Inferior parietal cortex (tissue), 1 donor: ENCODE measurements around the gene VPS52.
"Not testable (repeated sequence)": the region's sequence is repeated elsewhere in the genome, so short reads cannot be mapped to it uniquely, and the experiment has no call there.

ENCODE experiments used
- DNase-seq: peaks from one replicate; pipeline ENCODE4 v3.0.0-alpha.2; 2016; ENCODE audit errors: extremely low spot score

Gene VPS52

DNA sequence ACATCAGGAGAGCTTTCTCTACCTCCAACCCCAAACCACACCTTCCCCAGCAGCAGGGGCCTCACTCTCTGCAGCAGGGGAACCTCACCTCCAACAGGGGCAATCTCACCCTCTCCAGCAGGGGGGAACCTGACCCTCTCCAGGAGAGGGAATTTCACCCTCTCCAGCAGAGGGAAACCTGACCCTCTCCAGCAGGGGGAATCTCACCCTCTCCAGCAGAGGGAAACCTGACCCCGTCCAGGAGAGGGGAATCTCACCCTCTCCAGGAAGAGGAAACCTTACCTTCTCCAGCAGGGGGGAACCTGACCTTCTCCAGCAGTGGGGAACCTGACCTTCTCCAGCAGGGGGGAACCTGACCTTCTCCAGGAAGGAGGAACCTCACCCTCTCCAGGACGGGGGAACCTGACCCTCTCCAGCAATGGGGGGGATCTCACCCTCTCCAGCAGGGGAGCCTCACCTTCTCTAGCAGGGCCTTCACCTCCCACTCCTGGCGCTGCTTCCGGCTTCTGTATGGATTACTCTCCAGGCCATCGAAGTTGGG, 8.4 kb upstream of the VPS52 start:
- DNase-seq: peak; percentile 22

DNA sequence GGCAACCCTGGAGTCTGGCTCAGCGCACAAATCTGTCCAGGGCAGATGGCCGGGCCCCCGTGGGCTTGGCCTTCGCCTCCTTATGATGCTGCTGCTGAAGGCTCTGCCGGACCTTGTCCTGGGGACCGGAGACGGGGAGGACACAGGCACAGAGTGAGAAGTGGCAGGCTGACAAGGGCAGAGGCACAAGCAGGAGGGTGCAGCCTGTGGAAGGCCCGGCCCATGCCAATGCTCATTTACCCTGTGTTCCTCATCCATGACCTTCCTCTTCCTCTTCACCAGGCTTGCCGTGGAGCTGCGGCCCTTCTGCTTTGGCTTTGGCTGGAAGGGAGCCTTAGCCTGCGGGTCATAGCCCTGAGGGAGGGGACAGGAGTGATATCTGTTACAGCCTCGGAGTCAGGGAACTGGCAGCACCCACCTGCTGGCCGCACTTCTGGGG, 7.6 kb upstream of the VPS52 start:
- no peak for DNase-seq

DNA sequence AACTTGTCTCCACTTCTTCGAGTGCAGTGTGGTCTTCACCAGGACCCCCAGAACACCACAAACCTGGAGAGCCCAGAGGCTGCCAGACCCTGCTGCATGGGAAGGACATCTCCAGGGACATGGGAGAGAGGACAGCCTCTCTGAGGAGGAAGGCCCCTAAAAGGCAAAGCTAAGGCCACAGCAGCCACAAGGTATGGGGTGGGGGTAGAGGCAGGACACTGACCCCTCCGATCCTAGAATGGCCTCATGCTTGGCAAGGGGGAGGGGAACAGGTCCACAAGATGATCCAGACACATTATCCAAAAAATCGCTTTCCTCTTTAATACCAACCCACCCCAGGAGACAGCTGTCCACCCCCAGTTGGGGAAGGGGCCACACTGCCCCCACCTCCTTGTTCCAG, 7.1 kb upstream of the VPS52 start:
- DNase-seq: no peak

DNA sequence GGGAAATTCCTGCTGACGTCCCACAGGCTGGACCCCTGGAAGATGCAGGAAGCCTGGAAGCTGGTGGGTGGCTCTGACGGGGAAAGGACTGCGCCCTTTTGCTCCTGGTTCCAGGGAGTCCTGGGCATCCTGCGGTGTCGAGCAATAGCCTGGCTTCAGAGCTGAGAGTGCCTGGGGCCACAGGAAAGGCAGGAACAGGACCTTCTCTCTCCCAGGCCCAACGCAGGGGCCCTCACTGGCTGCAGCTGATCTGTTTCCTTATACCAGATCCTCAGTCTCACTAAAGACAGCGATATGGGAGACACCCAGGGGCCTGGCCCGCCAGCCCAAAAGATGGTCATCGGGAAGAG, 6.7 kb upstream of the VPS52 start:
- no peak for DNase-seq

DNA sequence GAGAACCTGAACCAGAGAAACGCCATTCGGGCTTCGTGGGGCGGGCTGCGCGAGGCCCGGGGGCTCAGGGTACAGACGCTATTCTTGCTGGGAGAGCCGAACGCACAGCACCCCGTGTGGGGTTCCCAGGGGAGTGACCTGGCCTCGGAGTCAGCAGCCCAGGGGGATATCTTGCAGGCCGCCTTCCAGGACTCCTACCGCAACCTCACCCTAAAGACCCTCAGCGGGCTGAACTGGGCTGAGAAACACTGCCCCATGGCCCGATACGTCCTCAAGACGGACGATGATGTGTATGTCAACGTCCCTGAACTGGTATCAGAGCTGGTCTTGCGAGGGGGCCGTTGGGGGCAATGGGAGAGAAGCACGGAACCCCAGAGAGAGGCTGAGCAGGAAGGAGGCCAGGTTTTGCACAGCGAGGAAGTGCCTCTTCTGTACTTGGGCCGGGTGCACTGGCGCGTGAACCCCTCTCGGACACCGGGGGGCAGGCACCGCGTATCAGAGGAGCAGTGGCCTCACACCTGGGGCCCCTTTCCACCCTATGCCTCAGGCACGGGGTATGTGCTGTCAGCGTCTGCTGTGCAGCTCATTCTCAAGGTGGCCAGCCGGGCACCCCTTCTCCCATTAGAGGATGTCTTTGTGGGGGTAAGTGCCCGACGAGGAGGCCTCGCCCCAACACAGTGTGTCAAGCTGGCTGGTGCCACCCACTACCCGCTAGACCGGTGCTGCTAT, 6.2 kb upstream of the VPS52 start:
- no peak for DNase-seq

DNA sequence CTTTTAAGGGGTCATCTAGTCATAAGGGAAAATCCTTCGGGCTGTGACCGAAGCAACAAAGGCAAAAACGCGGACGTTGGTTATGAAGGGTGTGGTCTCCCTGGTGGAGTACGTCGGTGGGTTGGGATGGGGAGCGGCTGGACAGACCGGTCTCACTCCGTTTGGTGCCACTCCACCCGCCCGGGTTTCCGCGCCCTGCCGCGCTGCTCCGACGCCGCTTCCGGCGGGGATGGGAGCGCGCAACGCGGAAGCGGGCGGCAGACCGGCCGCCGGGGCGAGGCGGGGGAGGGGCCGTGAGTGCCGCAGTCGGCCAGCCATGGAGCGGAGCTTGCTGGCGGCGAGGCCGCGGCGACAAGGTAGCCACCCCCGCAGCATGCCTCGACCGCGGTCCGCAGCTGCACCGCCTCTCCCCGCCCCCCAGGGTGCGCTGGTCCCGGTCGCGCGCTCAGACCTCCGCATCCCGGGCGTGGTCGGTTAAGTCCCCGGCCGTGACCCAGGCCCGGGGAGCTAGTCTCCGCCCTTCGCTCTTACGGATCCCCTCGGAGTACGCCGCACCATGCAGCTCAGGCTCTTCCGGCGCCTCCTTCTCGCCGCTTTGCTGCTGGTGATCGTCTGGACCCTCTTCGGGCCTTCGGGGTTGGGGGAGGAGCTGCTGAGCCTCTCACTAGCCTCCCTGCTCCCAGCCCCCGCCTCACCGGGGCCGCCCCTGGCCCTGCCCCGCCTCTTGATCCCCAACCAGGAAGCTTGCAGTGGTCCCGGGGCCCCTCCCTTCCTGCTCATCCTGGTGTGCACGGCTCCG, 5.4 kb upstream of the VPS52 start, which contains the start of gene B3GALT4:
Gene B3GALT4, plus strand, starts transcription at position 260 of the 799 bp plus-strand sequence. Its CDS starts 297 bp downstream, at position 557.
- peak; percentile 62 for DNase-seq

DNA sequence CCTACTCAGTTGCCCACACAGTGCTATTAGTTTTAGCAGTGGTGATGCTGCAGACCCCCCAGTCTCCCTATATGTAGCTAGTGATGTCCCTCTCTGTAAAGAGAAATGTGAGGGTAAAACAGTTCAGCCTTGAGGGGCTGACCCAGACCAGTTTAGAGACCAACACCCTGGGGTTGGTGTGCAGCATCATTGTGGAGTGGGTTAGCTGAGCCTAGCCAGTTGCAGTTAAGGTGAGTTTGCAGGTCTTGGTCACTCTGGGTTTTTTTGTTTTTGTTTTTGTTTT, 4.8 kb upstream of the VPS52 start:
- DNase-seq: no peak

DNA sequence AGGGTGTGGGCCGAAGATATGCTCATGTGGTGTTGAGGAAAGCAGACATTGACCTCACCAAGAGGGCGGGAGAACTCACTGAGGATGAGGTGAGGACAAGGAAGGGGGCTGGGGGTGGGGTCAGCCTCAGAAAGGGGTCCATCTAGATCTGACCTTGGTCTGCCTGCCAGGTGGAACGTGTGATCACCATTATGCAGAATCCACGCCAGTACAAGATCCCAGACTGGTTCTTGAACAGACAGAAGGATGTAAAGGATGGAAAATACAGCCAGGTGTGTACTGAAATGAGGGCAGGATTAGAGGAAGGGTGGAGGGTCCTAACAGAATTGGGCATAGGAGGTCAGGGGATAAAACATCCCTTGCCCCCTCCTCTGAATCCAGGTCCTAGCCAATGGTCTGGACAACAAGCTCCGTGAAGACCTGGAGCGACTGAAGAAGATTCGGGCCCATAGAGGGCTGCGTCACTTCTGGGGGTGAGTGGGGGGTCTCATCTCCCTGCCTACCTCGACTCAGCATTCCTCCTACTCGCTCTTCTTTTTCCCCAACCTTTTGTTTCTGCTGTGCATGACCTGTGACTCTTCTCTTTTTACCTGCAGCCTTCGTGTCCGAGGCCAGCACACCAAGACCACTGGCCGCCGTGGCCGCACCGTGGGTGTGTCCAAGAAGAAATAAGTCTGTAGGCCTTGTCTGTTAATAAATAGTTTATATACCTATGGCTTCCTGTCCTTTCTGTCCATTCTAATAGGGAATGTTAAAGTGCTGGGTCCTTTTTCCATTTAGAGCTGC, 4.3 kb upstream of the VPS52 start:
- not testable (repeated sequence) for DNase-seq

DNA sequence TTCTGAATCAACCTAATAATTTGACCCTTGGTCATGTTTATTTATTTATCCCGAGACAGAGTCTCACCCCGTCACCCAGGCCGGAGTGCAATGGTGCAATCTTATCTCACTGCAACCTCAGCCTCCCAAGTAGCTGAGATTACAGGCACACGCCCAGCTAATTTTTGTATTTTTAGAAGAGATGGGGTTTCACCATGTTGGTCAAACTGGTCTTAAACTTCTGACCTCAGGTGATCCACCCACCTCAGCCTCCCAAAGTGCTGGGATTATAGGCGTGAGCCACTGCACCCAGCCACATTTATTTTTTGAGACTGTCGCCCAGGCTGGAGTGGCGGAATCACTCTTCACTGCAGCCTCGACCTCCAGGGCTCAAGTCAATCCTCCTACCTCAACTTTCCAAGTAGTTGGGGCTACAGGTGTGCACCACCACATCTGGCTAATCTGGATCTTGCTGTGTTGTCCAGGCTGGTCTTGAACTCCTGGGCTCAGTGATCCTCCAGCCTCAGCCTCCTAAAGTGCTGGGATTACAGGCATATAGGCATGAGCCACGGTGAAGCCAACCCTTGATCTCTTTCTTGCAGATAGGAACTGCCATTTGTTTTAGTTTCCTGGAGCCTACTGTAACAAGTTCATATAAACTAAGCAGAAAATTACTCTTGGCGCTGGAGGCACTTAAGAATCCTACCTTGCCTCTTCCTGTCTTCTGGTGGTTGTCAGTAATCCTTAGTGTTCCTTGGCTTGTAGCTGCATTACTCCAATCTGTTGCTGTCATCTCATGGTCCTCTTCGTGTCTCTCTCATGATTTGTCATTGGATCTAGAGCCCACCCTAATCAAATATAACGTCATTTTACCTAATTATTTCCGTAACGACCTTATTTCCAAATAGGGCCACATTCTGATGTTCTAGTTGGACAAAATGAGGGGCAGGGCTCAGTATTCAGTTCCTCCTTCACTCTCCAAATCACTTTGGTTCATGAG, 2.5 kb upstream of the VPS52 start:
- DNase-seq: no peak

DNA sequence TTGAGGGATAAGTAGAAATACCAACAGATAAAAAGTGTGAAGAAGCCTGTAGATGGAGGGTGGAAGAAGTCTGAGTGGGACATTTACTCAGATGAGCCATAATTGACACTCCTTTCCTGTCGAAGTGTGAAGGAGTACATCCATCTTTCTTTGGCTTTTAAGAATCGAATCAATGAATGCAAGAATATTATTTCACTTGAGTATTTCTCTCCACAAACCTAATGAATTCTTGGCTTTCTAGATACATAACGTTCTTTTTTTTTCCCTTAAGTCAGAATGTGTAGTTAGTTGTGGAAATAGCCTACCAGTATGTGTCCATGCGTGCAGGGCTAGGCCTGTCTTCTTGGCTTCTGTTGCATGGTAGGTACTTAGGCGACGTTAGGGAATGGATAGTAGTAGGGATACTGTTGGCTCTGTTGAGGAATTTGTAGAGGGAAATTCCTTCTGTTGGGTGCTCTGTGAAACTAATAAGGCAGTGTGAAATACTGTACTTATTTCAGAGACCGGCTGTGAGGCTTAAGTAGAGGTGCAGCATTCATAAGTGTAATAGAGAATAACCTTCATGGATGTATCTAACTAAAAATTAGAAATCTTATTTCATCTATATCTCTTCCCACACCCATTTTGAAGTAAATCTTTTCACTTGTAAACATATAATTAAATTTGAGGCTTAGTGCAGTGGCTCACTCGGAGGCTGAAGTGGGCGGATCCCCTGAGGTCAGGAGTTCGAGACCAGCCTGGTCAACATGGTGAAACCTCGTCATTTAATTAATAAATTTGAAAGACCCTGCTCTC, 1.6 kb upstream of the VPS52 start:
- no peak for DNase-seq

DNA sequence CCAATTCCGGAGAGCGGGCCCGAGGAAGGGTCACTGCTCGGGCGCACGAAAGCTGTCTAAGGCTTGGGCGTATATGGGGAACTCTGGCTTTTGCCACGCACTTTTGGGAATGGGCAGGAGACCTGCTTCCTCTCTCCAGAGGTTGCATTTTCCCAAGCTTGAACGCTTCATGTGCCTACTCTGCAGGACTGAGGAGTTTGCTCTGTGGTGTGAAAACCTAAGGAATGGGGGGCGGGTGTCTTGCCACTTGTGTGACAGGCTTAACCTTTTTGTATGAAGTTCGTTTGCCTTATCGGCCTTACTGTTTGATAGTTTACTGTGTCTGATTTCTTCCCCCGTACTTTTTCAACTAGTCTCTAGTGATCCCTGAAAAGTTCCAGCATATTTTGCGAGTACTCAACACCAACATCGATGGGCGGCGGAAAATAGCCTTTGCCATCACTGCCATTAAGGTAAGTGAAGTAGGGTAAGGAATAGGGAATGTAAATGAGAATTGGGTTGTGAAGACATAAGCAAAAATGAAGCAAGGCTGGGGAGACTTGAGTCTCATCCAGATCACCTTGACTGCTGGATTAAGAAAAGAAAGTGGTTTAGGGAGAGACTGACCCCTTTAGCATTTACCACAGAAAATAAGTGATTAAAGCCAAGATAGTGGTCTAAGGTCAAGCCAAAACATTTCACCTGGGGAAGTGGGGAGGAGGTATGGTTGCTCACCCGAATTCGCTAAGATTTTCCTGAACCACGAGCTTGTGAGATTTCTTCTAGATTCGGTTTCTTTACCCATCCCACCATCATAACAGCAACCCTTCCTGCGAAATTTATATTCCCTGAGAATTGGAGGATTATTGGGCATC, 826 bp upstream of the VPS52 start:
- no peak for DNase-seq

DNA sequence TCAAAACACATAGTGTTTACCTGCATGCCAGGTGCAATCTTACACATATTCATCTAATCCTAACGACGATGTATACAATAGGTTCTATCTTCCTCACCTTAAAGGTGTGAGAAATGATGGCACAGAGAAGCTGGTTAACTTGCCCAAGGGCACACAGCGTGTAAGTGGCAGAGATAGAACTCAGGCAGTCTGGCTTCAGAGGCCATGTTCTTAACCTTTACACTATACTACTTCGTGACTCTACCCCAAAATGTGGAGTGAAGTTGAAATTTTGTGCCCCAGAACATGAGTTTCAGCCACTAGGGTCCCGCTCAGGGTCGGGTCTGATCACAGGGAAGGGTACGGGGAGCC, 584 bp downstream of the VPS52 start:
- no peak for DNase-seq

DNA sequence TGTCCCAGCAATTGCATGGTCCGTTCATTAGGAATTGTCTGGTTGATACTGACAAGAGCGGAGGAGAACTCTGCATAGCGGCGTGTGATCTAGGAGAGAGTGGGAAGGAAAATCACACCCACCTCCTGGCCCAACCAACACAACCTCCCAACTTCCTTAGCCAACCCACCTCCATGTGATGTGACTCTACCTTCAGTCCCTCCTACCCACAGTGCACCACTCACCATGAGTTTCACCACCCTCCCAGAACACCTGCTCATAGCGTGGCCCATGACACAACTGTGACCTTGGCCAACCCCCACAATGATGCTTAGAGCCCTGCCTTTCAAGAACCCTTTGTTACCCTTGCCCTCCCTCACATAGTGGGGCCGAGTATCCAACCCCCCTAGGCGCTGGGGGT, 7.7 kb downstream of the VPS52 start:
- no peak for DNase-seq

DNA sequence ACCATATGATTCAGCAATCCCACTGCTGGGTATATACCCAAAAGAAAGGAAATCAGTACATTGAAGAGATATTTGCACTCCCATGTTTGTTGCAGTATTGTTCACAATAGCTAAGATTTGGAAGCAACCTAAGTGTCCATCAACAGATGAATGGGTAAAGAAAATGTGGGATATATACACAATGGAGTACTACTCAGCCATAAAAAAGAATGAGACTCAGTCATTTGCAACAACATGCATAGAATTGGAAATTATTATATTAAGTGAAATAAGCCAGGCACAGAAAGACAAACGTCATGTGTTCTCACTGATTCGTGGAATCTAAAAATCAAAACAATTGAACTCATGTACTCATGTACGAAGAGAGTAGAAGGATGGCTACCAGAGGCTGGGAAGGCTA, 9.2 kb downstream of the VPS52 start:
- not testable (repeated sequence) for DNase-seq

DNA sequence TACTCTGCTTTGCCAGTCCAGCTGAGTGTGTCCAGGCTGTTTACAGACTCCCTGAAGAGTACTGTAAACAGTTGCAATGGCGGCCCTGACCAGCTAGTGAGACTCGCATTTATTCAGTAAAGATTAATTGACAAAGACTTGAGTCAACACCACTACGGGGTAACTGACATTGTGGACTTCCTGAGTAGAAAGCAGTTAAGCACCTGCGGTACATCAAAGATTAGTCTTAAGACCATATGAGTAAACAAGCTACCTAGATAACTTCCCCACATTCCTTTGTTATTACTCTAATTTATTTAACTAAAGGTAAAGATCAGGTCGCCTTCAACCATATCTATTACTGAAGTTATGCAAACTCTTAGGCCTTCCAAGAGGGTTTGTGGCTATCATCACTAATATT, 12.6 kb downstream of the VPS52 start:
- DNase-seq: no peak

DNA sequence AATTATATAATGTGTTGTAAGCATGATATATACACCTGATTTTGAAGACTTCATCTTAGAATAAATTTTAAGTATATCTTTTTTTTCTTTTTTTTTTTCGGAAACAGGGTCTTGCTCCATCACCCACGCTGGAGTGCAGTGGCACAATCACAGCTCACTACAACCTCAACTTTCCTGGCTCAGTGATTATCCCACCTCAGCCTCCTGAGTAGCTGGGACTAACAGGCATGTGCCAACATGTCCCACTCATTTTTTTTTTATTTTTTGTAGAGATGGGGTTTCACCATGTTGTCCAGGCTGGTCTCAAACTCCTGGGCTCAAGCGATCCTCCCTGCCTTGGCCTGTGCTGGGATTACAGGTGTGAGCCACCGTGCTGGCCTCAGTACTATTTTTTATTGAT, 17.1 kb downstream of the VPS52 start:
- no peak for DNase-seq

DNA sequence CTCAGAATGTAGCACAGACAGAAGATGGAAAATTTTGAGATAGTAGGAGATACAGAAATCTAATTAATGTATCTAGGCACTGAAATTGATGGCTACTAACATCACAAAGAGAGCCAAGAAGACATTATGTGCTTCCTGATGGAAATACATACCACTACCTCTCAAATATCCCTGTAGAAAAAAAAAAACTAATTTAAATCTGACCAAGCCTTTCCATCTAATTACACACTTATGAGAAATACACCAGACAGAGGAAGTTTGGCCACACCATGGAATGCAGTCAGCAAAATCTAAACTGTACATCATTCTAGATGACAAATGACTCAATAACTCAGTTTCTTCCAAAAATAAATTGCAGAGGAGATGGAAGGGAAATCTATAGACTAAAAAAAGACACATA, 18.9 kb downstream of the VPS52 start:
- DNase-seq: no peak

DNA sequence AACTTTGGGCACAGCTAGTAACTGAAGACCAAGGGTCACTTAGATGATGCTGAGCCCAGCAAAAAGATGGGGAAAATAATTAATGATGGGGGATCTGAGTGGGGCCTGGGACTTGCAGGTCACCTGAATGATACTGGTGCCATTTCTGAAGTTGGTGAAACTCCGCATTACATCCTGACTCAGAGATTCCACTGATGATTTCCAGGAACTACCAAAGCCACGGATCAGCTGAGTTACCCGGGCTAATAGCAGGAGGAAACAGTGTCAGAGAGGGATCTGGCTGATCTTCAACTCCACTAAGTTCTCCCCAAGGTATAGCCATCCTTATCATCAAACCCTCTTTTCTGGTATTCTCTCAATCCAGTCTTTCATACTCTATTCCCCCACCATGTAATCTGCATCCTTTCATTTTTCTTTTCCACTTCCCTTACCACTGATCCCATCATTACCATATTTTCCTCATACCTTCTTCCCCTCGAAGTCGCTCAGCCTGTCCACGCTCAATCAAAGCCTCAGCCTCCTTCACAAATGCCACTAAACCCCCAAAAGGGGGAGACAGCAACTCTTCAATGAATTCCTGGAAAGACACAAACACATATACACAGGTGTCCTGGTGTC, 20.2 kb downstream of the VPS52 start:
- DNase-seq: no peak

DNA sequence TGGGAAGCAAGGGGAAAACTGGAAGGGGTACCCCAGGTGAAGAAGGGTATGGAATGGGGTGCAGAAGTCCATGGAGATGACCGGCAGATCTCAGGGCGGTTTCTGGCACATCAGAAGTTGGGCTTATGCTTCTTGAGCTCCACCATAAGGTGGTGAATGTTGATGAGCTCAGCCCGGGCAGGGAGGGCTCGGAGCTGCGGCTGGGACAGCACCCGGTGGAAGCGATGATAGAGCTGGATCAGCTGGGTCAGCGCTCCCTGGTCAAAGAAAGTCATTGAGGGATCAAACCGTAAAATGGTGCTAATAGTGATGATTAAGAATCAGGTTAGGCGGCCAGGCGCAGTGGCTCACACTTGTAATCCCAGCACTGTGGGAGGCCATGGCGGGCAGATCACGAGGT, 20.9 kb downstream of the VPS52 start:
- no peak for DNase-seq
